SJSA1 (cell line): ENCODE data around the gene SLC6A2. TPM values are rescaled to one million over a fixed set of nuclear protein-coding genes. Genes with fewer than 3 reads are reported as not detected.

Experiments used
- DNase-seq, 2 experiments: peaks; one replicate each; pipeline ENCODE4 v3.0.0-alpha.2; 2015 to 2020; ENCODE audit warnings: low spot score in 2 of 2, low read depth in 1 of 2
- H3K27ac ChIP-seq: fragments of 250-450 bp; sonication (Bioruptor Pico); 2 replicates; pipeline ENCODE4 v1.5.1; 2020; ENCODE audit warnings: mild to moderate bottlenecking, moderate library complexity
- H3K27me3 ChIP-seq: fragments of 250-450 bp; sonication (Bioruptor Pico); replicated peaks from 2 replicates; pipeline ENCODE4 v1.5.1; 2020; ENCODE audit warnings: mild to moderate bottlenecking, moderate library complexity
- H3K36me3 ChIP-seq: fragments of 250-450 bp; sonication (Bioruptor Pico); 2 replicates; pipeline ENCODE4 v1.5.1; 2020; ENCODE audit warnings: mild to moderate bottlenecking
- H3K4me1 ChIP-seq: fragments of 250-450 bp; sonication (Bioruptor Pico); replicated peaks from 2 replicates; pipeline ENCODE4 v1.6.1; 2021; ENCODE audit warnings: mild to moderate bottlenecking
- H3K4me3 ChIP-seq: fragments of 250-450 bp; sonication (Bioruptor Pico); 2 replicates; pipeline ENCODE4 v1.5.1; 2020; ENCODE audit warnings: mild to moderate bottlenecking
- H3K9me3 ChIP-seq: fragments of 250-450 bp; sonication (Bioruptor Pico); replicated peaks from 2 replicates; pipeline ENCODE4 v1.5.1; 2020; ENCODE audit warnings: mild to moderate bottlenecking
- total RNA-seq: library from RNA; depleted of rRNA; stranded (reverse); fragments of >200 nt; shearing (Covaris generic); gene quantifications from 2 replicates; pipeline ENCODE4 v1.2.3, GENCODE V29; 2014

SLC6A2 gene
- total RNA-seq, 1 experiment from 2014 or later, result not detected

GRCh38 chr16:55656691-55657092, 904 bp downstream of the SLC6A2 start:
- H3K4me3 ChIP-seq, result no peak overlapping the region
- no peaks in the 10 kb centered on the region for H3K36me3 ChIP-seq
- H3K9me3 ChIP-seq, result no peaks in the 10 kb centered on the region
- no peak for DNase-seq
- no peaks in the 10 kb centered on the region for H3K4me1 ChIP-seq
- H3K27me3 ChIP-seq, result peaks cover 62% of the 10 kb centered on the region
- H3K27ac ChIP-seq, result no peak overlapping the region

- peaks cover 58% of the 10 kb centered on the region for H3K27me3 ChIP-seq
- DNase-seq, result no peak
- no peak overlapping the region for H3K27ac ChIP-seq
Measured at GRCh38 chr16:55657616-55658015, 1.8 kb downstream of the SLC6A2 start.

GRCh38 chr16:55658898-55659420, 3.2 kb downstream of the SLC6A2 start:
- H3K4me3 ChIP-seq, result no peak overlapping the region
- no peak for DNase-seq
- H3K9me3 ChIP-seq, result no peaks in the 10 kb centered on the region
- no peak overlapping the region for H3K27ac ChIP-seq
- no peaks in the 10 kb centered on the region for H3K4me1 ChIP-seq
- H3K27me3 ChIP-seq, result peaks cover 46% of the 10 kb centered on the region
- no peaks in the 10 kb centered on the region for H3K36me3 ChIP-seq

More at GRCh38 chr16:55657616-55658015, 1.8 kb downstream of the SLC6A2 start:
- H3K36me3 ChIP-seq, result no peaks in the 10 kb centered on the region
- H3K9me3 ChIP-seq, result no peaks in the 10 kb centered on the region
- no peaks in the 10 kb centered on the region for H3K4me1 ChIP-seq
- H3K4me3 ChIP-seq, result no peak overlapping the region

- H3K27me3 ChIP-seq, result peaks cover 36% of the 10 kb centered on the region
- no peaks in the 10 kb centered on the region for H3K9me3 ChIP-seq
- H3K36me3 ChIP-seq, result no peaks in the 10 kb centered on the region
- no peak for DNase-seq
- no peak overlapping the region for H3K27ac ChIP-seq
- no peaks in the 10 kb centered on the region for H3K4me1 ChIP-seq
- H3K4me3 ChIP-seq, result no peak overlapping the region
Measured at GRCh38 chr16:55660026-55660425, 4.2 kb downstream of the SLC6A2 start.

GRCh38 chr16:55660828-55661227, 5.0 kb downstream of the SLC6A2 start:
- Histone ChIP-seq H3K36me3 (no peaks in the 10 kb centered on the region), H3K4me1 (no peaks in the 10 kb centered on the region), H3K4me3 (no peak overlapping the region), H3K9me3 (no peaks in the 10 kb centered on the region), H3K27me3 (peaks cover 28% of the 10 kb centered on the region), H3K27ac (no peak overlapping the region)
- no peak for DNase-seq

- no peak overlapping the region for H3K4me3 ChIP-seq
- no peaks in the 10 kb centered on the region for H3K36me3 ChIP-seq
- no peaks in the 10 kb centered on the region for H3K9me3 ChIP-seq
- H3K4me1 ChIP-seq, result no peaks in the 10 kb centered on the region
- no peak overlapping the region for H3K27ac ChIP-seq
- peaks cover 15% of the 10 kb centered on the region for H3K27me3 ChIP-seq
- no peak for DNase-seq
Measured at GRCh38 chr16:55661941-55662643, 6.3 kb downstream of the SLC6A2 start.

- Histone ChIP-seq H3K4me1 (no peaks in the 10 kb centered on the region), H3K9me3 (no peaks in the 10 kb centered on the region), H3K4me3 (no peak overlapping the region), H3K27me3 (peaks cover 12% of the 10 kb centered on the region; the same call in 1 of the 2 replicates), H3K27ac (no peak overlapping the region), H3K36me3 (no peaks in the 10 kb centered on the region)
- no peak for DNase-seq
Measured at GRCh38 chr16:55662644-55663031, 6.8 kb downstream of the SLC6A2 start.

- DNase-seq, result no peak
- Histone ChIP-seq H3K4me3 (no peak overlapping the region), H3K4me1 (no peaks in the 10 kb centered on the region), H3K36me3 (no peaks in the 10 kb centered on the region), H3K9me3 (no peaks in the 10 kb centered on the region), H3K27me3 (peaks cover 12% of the 10 kb centered on the region; the same call in 1 of the 2 replicates), H3K27ac (no peak overlapping the region)
Measured at GRCh38 chr16:55663225-55663624, 7.4 kb downstream of the SLC6A2 start.

GRCh38 chr16:55663765-55664677, 8.2 kb downstream of the SLC6A2 start:
- H3K4me1 ChIP-seq, result no peaks in the 10 kb centered on the region
- 0 out of 2 replicates have a peak, but pooled peaks cover 6% of the 10 kb centered on the region for H3K27me3 ChIP-seq
- no peak for DNase-seq
- no peaks in the 10 kb centered on the region for H3K36me3 ChIP-seq
- H3K9me3 ChIP-seq, result no peaks in the 10 kb centered on the region
- no peak overlapping the region for H3K27ac ChIP-seq
- H3K4me3 ChIP-seq, result no peak overlapping the region

- Histone ChIP-seq H3K9me3 (no peaks in the 10 kb centered on the region), H3K27ac (no peak overlapping the region), H3K27me3 (0 out of 2 replicates have a peak, but pooled peaks cover 3% of the 10 kb centered on the region), H3K4me3 (no peak overlapping the region), H3K4me1 (no peaks in the 10 kb centered on the region), H3K36me3 (no peaks in the 10 kb centered on the region)
- DNase-seq, result no peak
Measured at GRCh38 chr16:55664786-55665407, 9.1 kb downstream of the SLC6A2 start.

- H3K36me3 ChIP-seq, result no peaks in the 10 kb centered on the region
- no peak overlapping the region for H3K4me3 ChIP-seq
- H3K27me3 ChIP-seq, result 0 out of 2 replicates have a peak, but pooled peaks cover 3% of the 10 kb centered on the region
- DNase-seq, result no peak
- no peak overlapping the region for H3K27ac ChIP-seq
- no peaks in the 10 kb centered on the region for H3K9me3 ChIP-seq
- no peaks in the 10 kb centered on the region for H3K4me1 ChIP-seq
Measured at GRCh38 chr16:55665511-55665910, 9.7 kb downstream of the SLC6A2 start.

GRCh38 chr16:55666012-55666411, 10.2 kb downstream of the SLC6A2 start:
- DNase-seq, result no peak
- Histone ChIP-seq H3K4me3 (no peak overlapping the region), H3K4me1 (no peaks in the 10 kb centered on the region), H3K27me3 (0 out of 2 replicates have a peak, but pooled peaks cover 3% of the 10 kb centered on the region), H3K36me3 (no peaks in the 10 kb centered on the region), H3K27ac (no peak overlapping the region), H3K9me3 (no peaks in the 10 kb centered on the region)

- DNase-seq, result no peak
- no peaks in the 10 kb centered on the region for H3K9me3 ChIP-seq
- no peak overlapping the region for H3K4me3 ChIP-seq
- H3K27me3 ChIP-seq, result no peaks in the 10 kb centered on the region
- no peak overlapping the region for H3K27ac ChIP-seq
- H3K36me3 ChIP-seq, result no peaks in the 10 kb centered on the region
- no peaks in the 10 kb centered on the region for H3K4me1 ChIP-seq
Measured at GRCh38 chr16:55667753-55668152, 12.0 kb downstream of the SLC6A2 start.
